ENCODE results near the gene SPEG. TPM values are rescaled to one million over a fixed set of nuclear protein-coding genes. Genes with fewer than 3 reads are reported as not detected.

SPEG gene
- total RNA-seq, 2 experiments from 2014 or later: 0.46 TPM; not detected in 1

DNA sequence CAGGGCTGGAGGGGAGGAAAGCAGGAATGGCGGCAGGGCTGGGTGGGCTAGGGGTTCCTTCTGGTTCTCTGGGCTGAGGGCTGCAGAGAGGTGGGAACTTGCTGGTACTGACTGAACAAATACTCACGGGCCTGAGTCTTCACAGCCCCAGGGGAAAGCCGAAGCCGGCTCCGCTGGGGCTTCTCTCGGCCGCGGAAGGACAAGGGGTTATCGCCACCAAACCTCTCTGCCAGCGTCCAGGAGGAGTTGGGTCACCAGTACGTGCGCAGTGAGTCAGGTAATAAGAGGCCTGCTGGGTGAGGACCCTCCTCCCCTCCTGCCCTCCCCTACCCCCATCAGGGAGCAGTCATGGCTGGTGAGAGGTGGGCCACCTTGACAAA, 50.5 kb downstream of the SPEG start:
- CTCF ChIA-PET (ENCODE audit: unreplicated experiment): interaction anchor here (0.6 kb wide), 1 partner anchor 32 kb away, joined by 17 read pairs; no protein-coding TSS in a partner anchor
- H4K20me1 ChIP-seq (ENCODE audit: insufficient read depth, low read length): no peaks in the 10 kb centered on the region
- TF ChIP-seq, protein P1, sequence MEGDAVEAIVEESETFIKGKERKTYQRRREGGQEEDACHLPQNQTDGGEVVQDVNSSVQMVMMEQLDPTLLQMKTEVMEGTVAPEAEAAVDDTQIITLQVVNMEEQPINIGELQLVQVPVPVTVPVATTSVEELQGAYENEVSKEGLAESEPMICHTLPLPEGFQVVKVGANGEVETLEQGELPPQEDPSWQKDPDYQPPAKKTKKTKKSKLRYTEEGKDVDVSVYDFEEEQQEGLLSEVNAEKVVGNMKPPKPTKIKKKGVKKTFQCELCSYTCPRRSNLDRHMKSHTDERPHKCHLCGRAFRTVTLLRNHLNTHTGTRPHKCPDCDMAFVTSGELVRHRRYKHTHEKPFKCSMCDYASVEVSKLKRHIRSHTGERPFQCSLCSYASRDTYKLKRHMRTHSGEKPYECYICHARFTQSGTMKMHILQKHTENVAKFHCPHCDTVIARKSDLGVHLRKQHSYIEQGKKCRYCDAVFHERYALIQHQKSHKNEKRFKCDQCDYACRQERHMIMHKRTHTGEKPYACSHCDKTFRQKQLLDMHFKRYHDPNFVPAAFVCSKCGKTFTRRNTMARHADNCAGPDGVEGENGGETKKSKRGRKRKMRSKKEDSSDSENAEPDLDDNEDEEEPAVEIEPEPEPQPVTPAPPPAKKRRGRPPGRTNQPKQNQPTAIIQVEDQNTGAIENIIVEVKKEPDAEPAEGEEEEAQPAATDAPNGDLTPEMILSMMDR (conservative IDR thresholded peaks at IDR 0.05; ENCODE audit: low read length): no peak
- TF ChIP-seq EZH2phosphoT487 (IDR thresholded peaks at IDR 0.05; ENCODE audit: borderline replicate concordance, low read depth, low read length): no peak
- H3K36me3 ChIP-seq (ENCODE audit: insufficient read depth, low read length): no peaks in the 10 kb centered on the region
- no TSS peak for BruUV-seq (replicated peaks)
- no peak overlapping the region for H3K4me3 ChIP-seq (ENCODE audit: low read depth, low read length, poor library complexity, severe bottlenecking)
- intact Hi-C loops (cut with micrococcal nuclease; ENCODE audit: unreplicated experiment): no loop called here
- no peak overlapping the region for H2AFZ ChIP-seq (ENCODE audit: low read length)
- POLR2A ChIA-PET: no interaction called here
- H3K79me2 ChIP-seq (ENCODE audit: insufficient read depth, low read depth, low read length): no peaks in the 10 kb centered on the region
- no peaks in the 10 kb centered on the region for H3K9me3 ChIP-seq (ENCODE audit: low read length)
- DNase-seq (ENCODE audit: low spot score): no peak
- no peaks in the 10 kb centered on the region for H3K4me1 ChIP-seq (ENCODE audit: insufficient read depth, low read length, poor library complexity, severe bottlenecking)
- H3K4me2 ChIP-seq (ENCODE audit: low read length): no peak overlapping the region
- H3K27ac ChIP-seq (ENCODE audit: low read depth, low read length, poor library complexity, severe bottlenecking): no peak overlapping the region
- no peaks in the 10 kb centered on the region for H3K9me2 ChIP-seq (ENCODE audit: insufficient read depth, low read length)

DNA sequence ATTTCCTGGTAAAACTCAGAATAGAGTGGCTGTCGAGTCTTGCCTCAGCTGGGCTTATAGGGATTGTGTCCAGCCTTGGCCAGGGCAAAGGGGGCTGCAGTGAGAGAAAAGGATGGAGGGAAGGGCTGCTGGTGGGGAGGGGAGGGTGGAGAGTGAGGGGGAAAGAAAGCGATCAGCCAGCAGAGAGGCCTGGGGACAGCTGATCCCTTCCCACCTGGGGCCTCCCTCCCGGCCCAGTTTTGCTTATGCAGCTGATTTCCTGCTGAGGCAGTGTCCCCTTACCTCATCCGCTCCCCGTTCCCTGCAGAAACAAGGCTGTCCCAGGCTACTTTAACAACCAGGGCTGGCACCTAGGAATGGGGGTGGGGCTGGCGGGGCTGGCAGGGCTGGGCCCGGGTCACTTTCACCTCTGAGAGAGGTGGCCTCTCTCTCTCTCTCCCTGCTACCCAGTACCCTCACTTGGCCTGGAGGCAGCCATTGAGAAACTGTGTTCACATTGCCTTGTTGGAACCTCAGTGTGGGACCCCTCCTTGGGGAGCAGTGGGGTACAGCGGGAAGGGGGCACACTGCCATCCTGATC, 51.8 kb downstream of the SPEG start:
- intact Hi-C loops (cut with micrococcal nuclease; ENCODE audit: unreplicated experiment): no loop called here
- H2AFZ ChIP-seq (ENCODE audit: low read length): no peak overlapping the region
- H3K4me2 ChIP-seq (ENCODE audit: low read length): no peak overlapping the region
- POLR2A ChIA-PET: no interaction called here
- no peaks in the 10 kb centered on the region for H3K36me3 ChIP-seq (ENCODE audit: insufficient read depth, low read length)
- H3K79me2 ChIP-seq (ENCODE audit: insufficient read depth, low read depth, low read length): no peaks in the 10 kb centered on the region
- H3K9me2 ChIP-seq (ENCODE audit: insufficient read depth, low read length): no peaks in the 10 kb centered on the region
- DNase-seq (ENCODE audit: low spot score): no peak
- H3K9me3 ChIP-seq (ENCODE audit: low read length): no peaks in the 10 kb centered on the region
- no peaks in the 10 kb centered on the region for H4K20me1 ChIP-seq (ENCODE audit: insufficient read depth, low read length)
- TF ChIP-seq EZH2phosphoT487 (IDR thresholded peaks at IDR 0.05; ENCODE audit: borderline replicate concordance, low read depth, low read length): no peak
- TF ChIP-seq, protein P1 (conservative IDR thresholded peaks at IDR 0.05; ENCODE audit: low read length): no peak
- H3K4me1 ChIP-seq (ENCODE audit: insufficient read depth, low read length, poor library complexity, severe bottlenecking): no peaks in the 10 kb centered on the region
- no peak overlapping the region for H3K4me3 ChIP-seq (ENCODE audit: low read depth, low read length, poor library complexity, severe bottlenecking)
- BruUV-seq (replicated peaks): no TSS peak
- CTCF ChIA-PET (ENCODE audit: unreplicated experiment): interaction anchor here (1.1 kb wide), 1 partner anchor 9 kb away, joined by 4 read pairs; no protein-coding TSS in a partner anchor
- no peak overlapping the region for H3K27ac ChIP-seq (ENCODE audit: low read depth, low read length, poor library complexity, severe bottlenecking)

DNA sequence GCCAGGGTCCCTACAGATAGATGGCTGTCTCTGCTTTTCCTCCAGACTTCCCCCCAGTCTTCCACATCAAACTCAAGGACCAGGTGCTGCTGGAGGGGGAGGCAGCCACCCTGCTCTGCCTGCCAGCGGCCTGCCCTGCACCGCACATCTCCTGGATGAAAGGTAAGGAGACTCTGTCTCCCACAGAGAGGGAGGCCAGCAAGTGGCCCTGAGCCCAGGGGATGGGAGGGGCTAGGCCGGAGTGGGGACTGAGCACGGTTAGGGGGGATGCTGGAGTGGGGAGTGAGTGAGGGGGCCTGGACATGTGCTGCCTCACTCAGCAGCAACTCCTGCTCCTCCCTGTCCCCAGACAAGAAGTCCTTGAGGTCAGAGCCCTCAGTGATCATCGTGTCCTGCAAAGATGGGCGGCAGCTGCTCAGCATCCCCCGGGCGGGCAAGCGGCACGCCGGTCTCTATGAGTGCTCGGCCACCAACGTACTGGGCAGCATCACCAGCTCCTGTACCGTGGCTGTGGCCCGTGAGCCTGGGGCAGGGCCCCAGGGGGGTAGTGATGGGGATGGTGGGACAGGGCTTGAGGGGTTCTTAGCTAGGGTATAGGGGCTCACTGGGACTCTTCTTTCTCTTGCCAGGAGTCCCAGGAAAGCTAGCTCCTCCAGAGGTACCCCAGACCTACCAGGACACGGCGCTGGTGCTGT, 53.7 kb downstream of the SPEG start:
- CTCF ChIA-PET (ENCODE audit: unreplicated experiment): interaction anchor here (0.6 to 0.7 kb wide), 3 partner anchors 63 to 242 kb away, joined by 3 to 10 read pairs (median 3); partner anchors contain the start of gene DNPEP
- no TSS peak for BruUV-seq (replicated peaks)

More for the DNA sequence above, 53.7 kb downstream of the SPEG start:
- Histone ChIP-seq H3K4me3 (ENCODE audit: low read depth, low read length, poor library complexity, severe bottlenecking) (no peak overlapping the region), H3K27ac (ENCODE audit: low read depth, low read length, poor library complexity, severe bottlenecking) (no peak overlapping the region), H4K20me1 (ENCODE audit: insufficient read depth, low read length) (no peaks in the 10 kb centered on the region), H3K36me3 (ENCODE audit: insufficient read depth, low read length) (no peaks in the 10 kb centered on the region), H3K9me2 (ENCODE audit: insufficient read depth, low read length) (no peaks in the 10 kb centered on the region), H3K4me1 (ENCODE audit: insufficient read depth, low read length, poor library complexity, severe bottlenecking) (no peaks in the 10 kb centered on the region), H3K79me2 (ENCODE audit: insufficient read depth, low read depth, low read length) (no peaks in the 10 kb centered on the region), H2AFZ (ENCODE audit: low read length) (no peak overlapping the region), H3K9me3 (ENCODE audit: low read length) (no peaks in the 10 kb centered on the region), H3K4me2 (ENCODE audit: low read length) (no peak overlapping the region)
- TF ChIP-seq, protein P1 (conservative IDR thresholded peaks at IDR 0.05; ENCODE audit: low read length): no peak
- POLR2A ChIA-PET: interaction anchor here (0.7 kb wide), 1 partner anchor 159 kb away, joined by 3 read pairs; no protein-coding TSS in a partner anchor
- intact Hi-C loops (cut with micrococcal nuclease; ENCODE audit: unreplicated experiment): no loop called here
- no peak for DNase-seq (ENCODE audit: low spot score)
